Tibial nerve (tissue), 3 donors: Measurements from ENCODE around the gene B3GALT6.

Experiments used
- CTCF ChIP-seq, 5 experiments: fragments of 200-600 bp in 3 of 5; fragments of 450-650 bp in 2 of 5; sonication (generic) in 3 of 5; IDR thresholded peaks; one replicate each; pipeline ENCODE4 v1.5.1; 2016 to 2019; ENCODE audit warnings: antibody characterized with exemption in 5 of 5, mild to moderate bottlenecking in 3 of 5, moderate library complexity in 2 of 5
- POLR2A ChIP-seq, 2 donors: fragments of 450-650 bp; IDR thresholded peaks; one replicate each; pipeline ENCODE4 v1.6.1; 2017; ENCODE audit warnings: antibody characterized with exemption in 2 of 2, mild to moderate bottlenecking in 2 of 2, moderate library complexity in 2 of 2

GRCh38 chr1:1244192-1244811, 12.3 kb downstream of the B3GALT6 start:
- TF ChIP-seq POLR2A (IDR thresholded peaks at IDR 0.05) (no peak), CTCF (IDR thresholded peaks at IDR 0.05) (no peak)
